Progenitor cell of endocrine pancreas (in vitro differentiated cells): ENCODE results near the gene CENATAC. TPM values are rescaled to one million over a fixed set of nuclear protein-coding genes. Genes with fewer than 3 reads are reported as not detected.
"Not testable (repeated sequence)": the region's sequence is repeated elsewhere in the genome, so short reads cannot be mapped to it uniquely, and the experiment has no call there.

Experiments
- DNase-seq: peaks from one replicate; pipeline ENCODE4 v3.0.0; 2021; ENCODE audit warnings: low spot score; ENCODE audit not compliant: unreplicated experiment
- H3K27ac Mint-ChIP-seq: 2 replicates; pipeline ENCODE4 v1.8.0; 2021; ENCODE audit warnings: mild to moderate bottlenecking, moderate library complexity, mixed read lengths
- H3K27me3 Mint-ChIP-seq: 2 replicates; pipeline ENCODE4 v1.8.0; 2021; ENCODE audit warnings: mixed read lengths
- H3K36me3 Mint-ChIP-seq: 2 replicates; pipeline ENCODE4 v1.8.0; 2022; ENCODE audit warnings: mixed read lengths; ENCODE audit not compliant: insufficient read depth
- H3K4me1 Mint-ChIP-seq: 2 replicates; pipeline ENCODE4 v1.8.0; 2021; ENCODE audit warnings: low read depth, mixed read lengths
- H3K4me3 Mint-ChIP-seq: 2 replicates; pipeline ENCODE4 v1.8.0; 2021; ENCODE audit warnings: low read depth, mild to moderate bottlenecking, moderate library complexity, mixed read lengths
- H3K9me3 Mint-ChIP-seq: 2 replicates; pipeline ENCODE4 v1.8.0; 2021; ENCODE audit warnings: low read depth, mixed read lengths
- total RNA-seq: library from RNA; stranded (reverse); gene quantifications from 2 replicates; pipeline ENCODE4 v1.2.1, GENCODE V29; 2021
- TF ChIP-seq, protein P1 (sequence below): fragments of 200-600 bp; sonication (generic); IDR thresholded peaks from one replicate; pipeline ENCODE4 v1.5.0; 2021; ENCODE audit warnings: antibody characterized with exemption, mild to moderate bottlenecking; ENCODE audit not compliant: unreplicated experiment

CENATAC gene
- total RNA-seq, 1 donor from 2014 or later: 56.5 TPM

GRCh38 chr11:119031912-119032280 is 34.0 kb downstream of the CENATAC start:
- TF ChIP-seq, protein P1, sequence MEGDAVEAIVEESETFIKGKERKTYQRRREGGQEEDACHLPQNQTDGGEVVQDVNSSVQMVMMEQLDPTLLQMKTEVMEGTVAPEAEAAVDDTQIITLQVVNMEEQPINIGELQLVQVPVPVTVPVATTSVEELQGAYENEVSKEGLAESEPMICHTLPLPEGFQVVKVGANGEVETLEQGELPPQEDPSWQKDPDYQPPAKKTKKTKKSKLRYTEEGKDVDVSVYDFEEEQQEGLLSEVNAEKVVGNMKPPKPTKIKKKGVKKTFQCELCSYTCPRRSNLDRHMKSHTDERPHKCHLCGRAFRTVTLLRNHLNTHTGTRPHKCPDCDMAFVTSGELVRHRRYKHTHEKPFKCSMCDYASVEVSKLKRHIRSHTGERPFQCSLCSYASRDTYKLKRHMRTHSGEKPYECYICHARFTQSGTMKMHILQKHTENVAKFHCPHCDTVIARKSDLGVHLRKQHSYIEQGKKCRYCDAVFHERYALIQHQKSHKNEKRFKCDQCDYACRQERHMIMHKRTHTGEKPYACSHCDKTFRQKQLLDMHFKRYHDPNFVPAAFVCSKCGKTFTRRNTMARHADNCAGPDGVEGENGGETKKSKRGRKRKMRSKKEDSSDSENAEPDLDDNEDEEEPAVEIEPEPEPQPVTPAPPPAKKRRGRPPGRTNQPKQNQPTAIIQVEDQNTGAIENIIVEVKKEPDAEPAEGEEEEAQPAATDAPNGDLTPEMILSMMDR: no peak
- H3K4me3 Mint-ChIP-seq: no peak overlapping the region
- no peak overlapping the region for H3K27ac Mint-ChIP-seq

DNA sequence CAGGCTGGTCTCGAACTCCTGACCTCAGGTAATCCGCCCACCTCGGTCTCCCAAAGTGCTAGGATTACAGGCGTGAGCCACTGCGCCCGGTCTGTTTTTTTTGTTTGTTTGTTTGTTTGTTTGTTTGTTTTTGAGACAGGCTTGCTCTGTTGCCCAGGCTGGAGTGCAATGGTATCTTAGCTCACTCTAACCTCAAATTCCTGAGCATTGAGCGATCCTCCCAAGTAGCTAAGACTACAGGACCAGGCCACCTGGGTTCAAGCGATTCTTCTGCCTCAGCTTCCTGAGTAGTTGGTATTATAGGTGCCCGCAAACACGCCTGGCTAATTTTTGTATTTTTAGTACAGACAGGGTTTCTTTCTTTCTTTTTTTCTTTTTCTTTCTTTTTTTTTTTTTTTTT is 35.5 kb downstream of the CENATAC start:
- H3K36me3 Mint-ChIP-seq, H3K9me3 Mint-ChIP-seq, H3K27me3 Mint-ChIP-seq, DNase-seq, H3K27ac Mint-ChIP-seq, H3K4me3 Mint-ChIP-seq: not testable (repeated sequence)
- H3K4me1 Mint-ChIP-seq: peaks cover 16% of the 10 kb centered on the region

More at GRCh38 chr11:119031912-119032280, 34.0 kb downstream of the CENATAC start:
- Mint-ChIP-seq H3K9me3 (no peaks in the 10 kb centered on the region), H3K27me3 (peaks cover 4% of the 10 kb centered on the region), H3K4me1 (peaks cover 27% of the 10 kb centered on the region), H3K36me3 (peaks cover 2% of the 10 kb centered on the region)
- no peak for DNase-seq

- Mint-ChIP-seq H3K27ac (no peak overlapping the region), H3K36me3 (no peaks in the 10 kb centered on the region), H3K27me3 (peaks cover 7% of the 10 kb centered on the region), H3K4me1 (peaks cover 5% of the 10 kb centered on the region), H3K9me3 (no peaks in the 10 kb centered on the region), H3K4me3 (no peak overlapping the region)
- TF ChIP-seq, protein P1: no peak
- no peak for DNase-seq
Measured at GRCh38 chr11:119034813-119035212, 36.9 kb downstream of the CENATAC start.

DNA sequence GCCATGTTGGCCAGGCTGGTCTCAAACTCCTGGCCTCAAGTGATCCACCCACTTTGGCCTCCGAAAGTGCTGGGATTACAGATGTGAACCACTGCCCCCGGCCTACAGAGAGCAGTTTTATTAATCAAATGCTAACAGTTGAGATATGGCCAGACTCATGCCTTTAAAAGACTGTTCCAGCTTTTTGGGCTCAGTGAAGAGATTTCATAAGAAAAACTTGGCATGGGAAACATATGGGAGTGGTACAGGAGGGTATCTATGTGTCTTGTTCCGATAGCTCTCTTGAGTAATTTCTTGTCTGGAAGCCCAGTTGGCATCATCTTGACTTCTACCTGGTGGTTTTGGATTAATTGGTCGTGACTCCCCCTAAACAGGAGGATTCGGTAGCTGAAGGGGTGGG is 40.9 kb downstream of the CENATAC start:
- peaks cover 4% of the 10 kb centered on the region for H3K27me3 Mint-ChIP-seq
- H3K27ac Mint-ChIP-seq: peak overlapping the region; percentile 77
- TF ChIP-seq, protein P1: no peak
- no peaks in the 10 kb centered on the region for H3K9me3 Mint-ChIP-seq
- H3K36me3 Mint-ChIP-seq: no peaks in the 10 kb centered on the region
- peaks cover 3% of the 10 kb centered on the region for H3K4me1 Mint-ChIP-seq
- DNase-seq: no peak
- no peak overlapping the region for H3K4me3 Mint-ChIP-seq

DNA sequence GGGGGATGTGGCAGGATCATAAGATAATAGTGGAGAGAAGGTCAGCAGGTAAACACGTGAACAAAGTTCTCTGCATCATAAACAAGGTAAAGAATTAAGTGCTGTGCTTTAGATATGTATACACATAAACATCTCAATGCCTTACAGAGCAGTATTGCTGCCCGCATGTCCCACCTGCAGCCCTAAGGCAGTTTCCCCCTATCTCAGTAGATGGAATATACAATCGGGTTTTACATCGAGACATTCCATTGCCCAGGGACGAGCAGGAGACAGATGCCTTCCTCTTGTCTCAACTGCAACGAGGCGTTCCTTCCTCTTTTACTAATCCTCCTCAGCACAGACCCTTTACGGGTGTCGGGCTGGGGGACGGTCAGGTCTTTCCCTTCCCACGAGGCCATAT is 41.5 kb downstream of the CENATAC start:
- H3K27ac Mint-ChIP-seq, H3K36me3 Mint-ChIP-seq: not testable (repeated sequence)

DNA sequence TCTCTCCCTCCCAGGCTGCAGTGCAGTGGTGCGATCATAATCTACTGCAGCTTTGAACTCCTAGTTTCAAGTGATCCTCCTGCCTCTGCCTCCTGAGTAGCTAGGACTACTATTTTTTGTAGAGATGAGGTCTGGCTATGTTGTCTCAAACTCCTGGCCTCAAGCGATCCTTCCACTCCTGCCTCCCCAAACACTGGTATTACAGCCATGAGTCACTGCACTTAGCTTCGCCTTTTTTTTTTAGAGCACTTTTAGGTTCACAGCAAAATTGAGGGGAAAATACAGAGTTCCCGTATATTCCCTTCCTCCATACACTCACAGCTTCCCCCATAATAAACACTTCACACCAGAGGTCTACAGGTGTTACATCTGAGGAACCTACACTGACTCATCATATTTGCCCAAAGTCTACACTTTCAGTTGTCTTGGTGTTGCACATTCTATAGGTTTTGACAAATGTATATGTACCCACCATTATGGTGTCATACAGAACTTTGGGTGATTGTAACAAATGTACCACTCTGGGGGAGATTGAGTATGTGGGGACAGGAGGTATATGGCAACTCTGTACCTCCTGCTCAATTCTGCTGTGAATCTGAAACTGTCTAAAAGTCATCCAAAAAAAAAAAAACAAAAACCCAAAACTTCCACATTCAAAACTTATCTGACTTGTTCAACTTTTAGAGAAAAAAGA is 44.0 kb downstream of the CENATAC start:
- no peak overlapping the region for H3K27ac Mint-ChIP-seq

More for the DNA sequence above, 41.5 kb downstream of the CENATAC start:
- not testable (repeated sequence) for H3K9me3 Mint-ChIP-seq, H3K4me3 Mint-ChIP-seq, H3K4me1 Mint-ChIP-seq, H3K27me3 Mint-ChIP-seq, DNase-seq

More for the DNA sequence above, 44.0 kb downstream of the CENATAC start:
- Mint-ChIP-seq H3K36me3 (peaks cover 5% of the 10 kb centered on the region), H3K4me3 (no peak overlapping the region), H3K27me3 (peaks cover 4% of the 10 kb centered on the region), H3K4me1 (peaks cover 3% of the 10 kb centered on the region), H3K9me3 (no peaks in the 10 kb centered on the region)
- TF ChIP-seq, protein P1: no peak
- DNase-seq: no peak
